ENCODE data around the gene AQP1. TPM values are rescaled to one million over a fixed set of nuclear protein-coding genes. Genes with fewer than 3 reads are reported as not detected.

Gene AQP1
- polyA plus RNA-seq, 3 donors: 183 to 258 (median 218) TPM

DNA sequence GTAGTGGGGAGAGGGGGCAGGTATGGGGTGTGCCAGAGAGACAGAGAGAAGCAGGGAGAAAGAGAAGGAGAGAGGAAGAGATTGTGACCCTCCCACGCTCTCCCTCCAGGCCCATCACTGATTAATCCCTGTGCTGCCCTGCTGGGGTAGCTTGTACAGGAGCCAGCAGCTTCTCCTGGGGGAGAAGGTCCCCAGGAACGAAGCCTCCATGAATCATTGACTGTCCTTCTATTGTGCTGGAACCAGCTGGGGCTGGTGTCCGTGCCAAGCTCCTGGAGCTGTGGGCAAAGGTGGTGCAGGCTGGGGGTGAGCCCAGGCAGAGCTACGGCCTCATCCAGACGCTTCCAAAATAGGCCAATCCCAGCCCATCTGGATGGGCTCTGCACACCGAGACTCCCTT lies 20.9 kb downstream of the AQP1 start:
- DNase-seq (ENCODE audit: low read depth in 3 of 3, low spot score in 2 of 3): no peak

DNA sequence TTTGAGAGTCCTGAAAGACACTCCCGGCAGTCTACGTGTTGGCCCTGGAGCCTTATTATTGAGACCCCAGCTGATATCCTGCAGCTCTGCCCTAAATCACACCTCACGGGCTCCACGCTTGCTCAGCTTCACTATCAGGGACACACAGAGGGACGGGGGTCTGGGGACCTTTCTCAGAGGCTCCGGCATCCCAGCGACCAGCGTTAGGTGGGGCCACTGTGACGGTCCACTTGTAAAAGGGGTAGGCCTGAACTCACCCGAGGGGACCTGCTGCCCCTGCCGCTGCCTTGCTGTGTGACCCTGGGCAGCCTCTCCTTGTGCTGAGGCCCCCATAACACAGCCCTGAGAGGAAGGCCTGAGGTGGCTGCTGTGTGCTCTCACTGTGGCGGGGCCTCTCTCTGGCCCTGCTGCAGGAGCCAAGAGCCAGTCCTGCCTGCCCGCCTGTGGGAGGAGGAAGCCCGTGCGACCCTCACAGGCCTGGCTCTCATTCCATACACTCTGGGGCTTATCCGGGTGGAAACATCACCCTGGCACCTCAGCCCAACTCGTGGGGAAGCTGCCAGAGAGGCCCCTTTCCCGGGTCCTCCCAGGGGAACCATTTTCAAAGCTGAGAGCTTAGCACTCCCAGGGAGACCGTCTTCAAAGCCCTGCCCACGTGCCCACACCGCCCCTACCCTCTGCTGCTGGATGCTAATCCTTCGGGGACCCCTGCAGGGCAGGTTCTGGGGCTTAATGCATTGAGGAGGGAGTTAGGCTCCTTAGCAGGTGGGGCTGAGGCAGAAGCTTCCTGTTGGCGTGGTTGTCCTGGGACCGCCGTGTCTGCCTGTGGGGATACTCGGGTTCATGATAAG lies 21.7 kb downstream of the AQP1 start:
- no peak for DNase-seq (ENCODE audit: low read depth in 3 of 3, low spot score in 2 of 3)

DNA sequence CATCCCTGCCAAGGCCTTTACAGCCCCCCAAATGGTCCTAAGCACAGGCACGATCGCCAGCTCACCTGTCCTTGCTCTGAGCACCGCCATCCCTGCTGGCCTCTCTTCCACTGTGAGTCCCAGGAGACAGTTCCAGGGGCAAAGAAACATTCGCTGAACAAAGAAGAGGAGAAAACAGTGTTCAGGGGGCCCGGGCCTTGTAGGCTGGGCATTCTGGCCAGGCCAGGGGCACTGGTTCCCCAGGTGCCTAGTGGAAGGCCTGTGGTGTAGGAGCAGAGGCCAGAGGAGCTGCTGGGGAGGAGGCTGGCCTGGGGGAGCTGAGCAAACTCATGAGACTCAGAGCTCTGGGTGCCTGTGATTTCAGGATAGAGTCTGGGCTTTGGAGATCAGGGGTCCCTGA lies 22.6 kb downstream of the AQP1 start:
- DNase-seq (ENCODE audit: low read depth in 3 of 3, low spot score in 2 of 3): no peak

- no peak for DNase-seq (ENCODE audit: low read depth in 3 of 3, low spot score in 2 of 3)
These were observed 23.3 kb downstream of the AQP1 start for GRCh38 chr7:30934732-30935568.

DNA sequence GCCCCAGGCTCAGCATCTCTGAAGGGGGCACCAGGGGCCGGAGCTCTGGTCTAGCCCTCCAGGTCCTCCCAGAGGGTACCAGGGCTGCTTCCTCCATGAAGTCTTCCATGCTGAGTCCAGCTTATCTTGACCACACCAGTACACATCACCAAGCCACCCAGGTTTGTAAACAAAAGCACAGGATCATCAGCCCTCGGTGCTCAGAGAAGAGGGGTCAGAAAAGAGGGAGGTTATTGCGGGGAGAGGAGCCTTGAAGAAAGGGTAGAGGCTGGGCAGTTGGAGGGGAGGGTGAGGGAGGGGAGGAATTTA lies 23.9 kb downstream of the AQP1 start:
- no peak for DNase-seq (ENCODE audit: low read depth in 3 of 3, low spot score in 2 of 3)

- DNase-seq (ENCODE audit: low read depth in 3 of 3, low spot score in 2 of 3): no peak
These were observed 25.1 kb downstream of the AQP1 start for GRCh38 chr7:30936650-30937245.

- no peak for DNase-seq (ENCODE audit: low read depth in 3 of 3, low spot score in 2 of 3)
These were observed 25.8 kb downstream of the AQP1 start for GRCh38 chr7:30937416-30937815.

DNA sequence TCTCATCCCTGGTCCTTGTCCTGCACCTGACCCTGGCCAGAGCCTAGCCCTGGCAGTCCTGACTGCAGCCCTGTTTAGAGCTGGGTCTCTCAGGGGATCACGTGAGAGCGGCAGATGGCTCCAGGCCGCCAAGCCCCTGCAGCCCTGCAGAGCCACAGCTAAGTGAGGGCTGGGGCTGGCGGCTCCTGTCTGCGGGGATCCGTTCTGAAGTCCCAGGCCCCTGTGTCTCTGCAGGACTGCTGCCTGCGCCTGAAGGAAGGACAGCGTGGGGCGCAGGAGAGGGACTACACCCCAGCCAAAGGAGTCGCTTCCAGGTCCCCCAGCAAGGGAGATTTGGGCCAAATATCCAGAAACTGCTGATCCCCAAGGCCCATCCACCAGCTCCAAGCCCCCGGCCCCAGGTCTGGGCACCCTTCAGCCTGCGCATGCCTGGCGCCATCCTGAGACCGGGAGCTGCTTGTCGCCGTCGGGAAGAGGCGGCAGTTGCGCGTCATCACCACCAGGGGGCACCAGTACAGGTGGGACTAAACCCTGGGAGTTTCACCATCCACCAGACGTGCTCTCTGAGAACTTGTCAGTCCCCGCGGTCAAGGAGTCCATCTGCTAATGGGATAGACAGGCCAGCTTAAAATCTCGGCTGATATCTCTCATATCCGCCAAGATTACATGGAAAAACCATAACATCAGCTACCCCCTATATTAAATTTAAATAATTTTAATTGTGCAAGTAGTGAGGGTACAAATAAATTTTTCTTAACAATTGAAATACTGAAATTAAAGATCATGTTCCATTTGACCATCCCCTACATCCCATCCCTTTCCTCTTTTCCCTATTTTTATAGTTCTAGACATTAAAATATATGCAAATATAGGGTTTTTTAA lies 27.0 kb downstream of the AQP1 start:
- DNase-seq (ENCODE audit: low read depth in 3 of 3, low spot score in 2 of 3): peak; percentile 47 to 55 (median 52)

DNA sequence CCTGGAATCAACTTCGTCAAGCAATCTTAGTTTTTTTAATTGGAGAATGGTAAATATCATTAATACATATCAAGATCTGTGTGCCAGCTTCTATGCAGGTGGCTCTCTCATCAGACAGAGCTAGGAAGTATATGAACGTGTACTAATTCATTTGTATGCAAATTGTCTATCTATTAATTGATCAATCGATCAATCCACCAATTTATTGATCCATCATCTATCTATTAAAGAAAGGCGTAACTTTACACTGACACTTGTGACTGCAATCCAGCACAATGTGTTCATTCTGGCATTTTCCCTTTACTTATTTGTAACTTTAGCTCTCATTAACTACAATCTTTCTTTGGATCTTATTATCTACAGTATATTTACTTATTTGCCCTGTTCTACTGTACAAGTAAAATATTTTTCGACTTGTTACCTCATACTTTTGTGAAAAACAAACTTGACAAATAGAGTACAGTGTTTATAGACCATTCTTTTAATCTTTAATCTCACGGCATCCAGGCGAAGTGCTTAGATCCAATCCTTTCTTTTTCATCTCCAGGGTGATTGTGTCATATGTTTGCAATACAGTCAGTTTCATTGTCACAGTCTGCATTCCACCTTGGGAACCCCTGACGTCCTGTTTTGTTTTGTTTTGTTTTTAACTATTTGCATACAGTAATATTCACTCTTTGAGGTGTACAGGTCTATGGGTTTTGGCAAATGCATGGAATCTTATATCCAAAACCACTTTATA lies 30.1 kb downstream of the AQP1 start:
- no peak for DNase-seq (ENCODE audit: low read depth in 3 of 3, low spot score in 2 of 3)

DNA sequence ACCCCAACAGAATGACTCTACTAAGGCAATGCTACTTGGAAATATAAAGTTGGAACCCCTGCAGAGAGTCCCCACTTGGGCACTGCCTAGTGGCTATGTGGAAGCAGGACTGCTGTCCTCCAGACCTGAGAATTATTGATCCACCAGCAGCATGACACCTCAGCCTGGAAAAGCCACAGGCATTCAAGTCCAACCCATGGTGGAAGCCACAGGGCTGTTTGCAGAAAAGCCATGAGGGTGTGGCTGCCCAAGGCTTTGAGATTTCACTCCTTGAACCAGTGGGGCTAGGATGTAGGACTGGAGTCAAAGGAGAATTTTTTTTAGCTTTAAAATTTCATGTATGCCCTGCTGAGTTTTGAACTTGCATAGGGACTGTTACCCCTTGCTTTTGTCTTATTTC lies 38.5 kb downstream of the AQP1 start:
- no peak for DNase-seq (ENCODE audit: low read depth in 3 of 3, low spot score in 2 of 3)

DNA sequence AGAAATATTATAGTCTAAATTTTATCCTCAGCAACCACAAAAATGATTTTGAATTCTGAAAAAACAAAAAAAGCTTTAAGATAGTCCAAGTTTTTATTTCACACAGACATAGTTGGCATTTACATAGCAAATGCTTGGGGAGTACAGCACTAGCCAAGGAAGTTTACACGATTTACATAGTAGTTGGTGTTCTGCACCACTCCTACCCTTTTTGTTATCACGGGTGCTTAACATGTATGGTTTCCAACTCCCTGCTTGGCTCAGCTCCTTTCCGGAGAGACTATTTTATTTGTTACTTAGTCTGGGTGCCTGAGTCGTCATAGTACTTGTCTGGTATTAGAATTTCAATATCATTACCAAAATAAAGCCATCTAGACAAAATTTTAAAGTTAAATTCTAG lies 43.3 kb downstream of the AQP1 start:
- no peak for DNase-seq (ENCODE audit: low read depth in 3 of 3, low spot score in 2 of 3)

- DNase-seq (ENCODE audit: low read depth in 3 of 3, low spot score in 2 of 3): no peak
These were observed 45.1 kb downstream of the AQP1 start for GRCh38 chr7:30956704-30957103.

DNA sequence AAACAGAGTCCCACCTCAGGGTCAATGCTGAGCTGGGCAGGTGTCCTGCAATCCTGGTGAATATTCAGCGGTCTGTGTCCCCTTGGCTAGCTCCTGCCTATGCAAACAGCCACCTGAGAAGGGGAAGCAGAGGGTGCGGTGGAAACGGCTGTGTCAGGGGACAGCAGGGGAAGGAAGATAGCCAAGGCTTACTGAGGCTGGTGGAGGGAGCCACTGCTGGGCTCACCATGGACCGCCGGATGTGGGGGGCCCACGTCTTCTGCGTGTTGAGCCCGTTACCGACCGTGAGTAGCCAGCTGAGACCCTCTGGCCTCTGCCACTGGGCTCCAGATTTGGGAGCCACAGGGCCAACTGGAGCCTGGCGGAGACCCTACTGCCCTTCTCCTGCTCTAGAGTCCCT lies 52.2 kb downstream of the AQP1 start, which contains the start of gene GHRHR:
GHRHR (plus strand) TSS at position 112 of the 400 bp plus-strand sequence; CDS start at position 228, 116 bp downstream.
- DNase-seq (ENCODE audit: low read depth in 3 of 3, low spot score in 2 of 3): no peak

DNA sequence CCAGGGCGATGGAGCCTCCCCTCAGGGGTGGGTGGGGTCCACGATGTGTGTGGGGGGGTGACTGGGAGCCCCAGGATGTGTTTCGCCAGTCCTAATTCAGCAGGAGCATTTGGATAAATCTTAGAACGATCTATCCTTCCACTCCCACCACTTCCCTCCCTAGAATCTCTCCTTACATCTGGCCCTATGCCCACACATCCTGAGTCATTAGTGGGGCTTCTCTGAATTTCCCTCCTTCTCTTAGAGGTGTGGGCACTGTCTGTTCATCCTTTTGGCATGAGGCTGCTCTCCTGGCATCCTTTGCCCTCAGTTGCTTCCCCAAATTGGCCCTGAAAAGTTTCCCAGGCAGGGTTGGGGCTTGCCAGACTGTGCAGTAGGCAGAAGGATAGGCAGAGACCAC lies 53.7 kb downstream of the AQP1 start:
- no peak for DNase-seq (ENCODE audit: low read depth in 3 of 3, low spot score in 2 of 3)

- no peak for DNase-seq (ENCODE audit: low read depth in 3 of 3, low spot score in 2 of 3)
These were observed 54.2 kb downstream of the AQP1 start for GRCh38 chr7:30965883-30966282.

DNA sequence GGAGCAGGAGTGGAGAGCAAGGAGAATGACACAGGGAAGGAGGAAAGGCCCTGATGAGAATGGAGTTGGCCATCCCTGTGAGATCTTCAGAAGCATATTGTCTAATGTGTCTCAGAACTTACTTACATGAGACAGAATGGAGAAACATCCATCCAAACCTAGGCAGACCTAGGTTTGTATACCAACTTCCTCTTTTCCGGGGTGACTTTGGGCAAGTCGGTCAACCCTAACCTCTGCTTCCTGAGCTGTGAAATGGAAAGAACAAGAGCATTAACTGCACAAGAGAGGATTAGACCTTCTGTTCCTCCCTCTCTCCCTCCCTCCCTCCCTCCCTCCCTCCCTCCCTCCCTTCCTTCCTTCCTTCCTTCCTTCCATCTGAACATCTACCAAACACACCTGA lies 56.6 kb downstream of the AQP1 start:
- no peak for DNase-seq (ENCODE audit: low read depth in 3 of 3, low spot score in 2 of 3)

GRCh38 chr7:30968747-30969603 lies 57.3 kb downstream of the AQP1 start:
- DNase-seq (ENCODE audit: low read depth in 3 of 3, low spot score in 2 of 3): no peak

- DNase-seq (ENCODE audit: low read depth in 3 of 3, low spot score in 2 of 3): no peak
These were observed 57.9 kb downstream of the AQP1 start for GRCh38 chr7:30969604-30969970.

DNA sequence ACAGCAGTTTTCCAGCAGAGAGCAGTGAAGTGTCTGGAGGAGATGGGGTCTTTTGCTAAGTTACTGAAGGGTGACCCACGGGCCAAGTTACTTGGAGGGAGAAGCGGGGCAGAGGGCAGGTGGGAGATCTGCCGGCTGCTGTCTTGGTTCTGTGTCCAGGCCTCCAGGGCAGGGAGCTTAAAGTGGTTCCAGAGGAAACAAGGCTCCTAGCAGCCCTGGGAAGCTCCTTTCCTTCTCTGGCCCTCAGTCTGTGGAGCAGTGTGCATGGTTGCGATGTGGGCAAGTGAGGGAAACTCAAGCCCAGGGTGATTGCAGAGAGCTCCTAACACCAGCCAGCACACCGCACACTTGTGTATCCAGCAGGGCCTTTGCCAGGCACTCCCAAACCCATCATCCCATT lies 58.4 kb downstream of the AQP1 start:
- DNase-seq (ENCODE audit: low read depth in 3 of 3, low spot score in 2 of 3): no peak

Data from right renal cortex interstitium (tissue), 3 donors.